ENCODE data around the gene CACNG1.

DNA sequence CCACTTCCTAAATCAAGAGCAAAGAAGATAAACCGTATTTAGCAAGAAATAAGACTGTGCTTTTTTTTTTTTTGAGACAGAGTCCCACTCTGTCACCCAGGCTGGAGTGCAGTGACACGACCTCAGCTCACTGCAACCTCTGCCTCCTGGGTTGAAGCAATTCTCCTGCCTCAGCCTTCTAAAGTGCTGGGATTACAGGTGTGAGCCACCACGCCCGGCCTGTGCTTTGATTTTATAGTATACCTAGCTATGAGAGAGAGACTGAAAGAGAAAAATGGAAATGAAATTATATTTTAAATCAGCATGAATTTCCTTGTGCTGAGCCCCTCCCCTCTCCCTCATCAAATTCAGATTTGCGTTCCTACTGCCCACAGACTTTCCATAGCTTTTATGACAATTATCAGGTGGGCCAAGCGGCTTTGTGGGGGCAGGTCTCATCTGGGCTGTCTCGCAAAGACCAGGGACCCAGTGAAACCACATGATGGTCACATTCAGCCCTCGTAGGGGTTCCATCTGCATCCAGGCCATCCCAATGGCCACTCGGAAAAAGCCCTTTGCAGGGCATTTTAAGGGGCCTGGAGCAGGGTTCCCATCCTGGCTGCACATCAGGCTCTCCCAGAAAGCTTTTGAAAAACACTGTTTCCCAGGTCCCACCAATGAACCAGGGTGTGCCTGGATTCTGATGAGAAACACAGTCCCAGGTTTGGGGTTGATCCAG, 8.5 kb downstream of the CACNG1 start:
- TF ChIP-seq, protein P1, sequence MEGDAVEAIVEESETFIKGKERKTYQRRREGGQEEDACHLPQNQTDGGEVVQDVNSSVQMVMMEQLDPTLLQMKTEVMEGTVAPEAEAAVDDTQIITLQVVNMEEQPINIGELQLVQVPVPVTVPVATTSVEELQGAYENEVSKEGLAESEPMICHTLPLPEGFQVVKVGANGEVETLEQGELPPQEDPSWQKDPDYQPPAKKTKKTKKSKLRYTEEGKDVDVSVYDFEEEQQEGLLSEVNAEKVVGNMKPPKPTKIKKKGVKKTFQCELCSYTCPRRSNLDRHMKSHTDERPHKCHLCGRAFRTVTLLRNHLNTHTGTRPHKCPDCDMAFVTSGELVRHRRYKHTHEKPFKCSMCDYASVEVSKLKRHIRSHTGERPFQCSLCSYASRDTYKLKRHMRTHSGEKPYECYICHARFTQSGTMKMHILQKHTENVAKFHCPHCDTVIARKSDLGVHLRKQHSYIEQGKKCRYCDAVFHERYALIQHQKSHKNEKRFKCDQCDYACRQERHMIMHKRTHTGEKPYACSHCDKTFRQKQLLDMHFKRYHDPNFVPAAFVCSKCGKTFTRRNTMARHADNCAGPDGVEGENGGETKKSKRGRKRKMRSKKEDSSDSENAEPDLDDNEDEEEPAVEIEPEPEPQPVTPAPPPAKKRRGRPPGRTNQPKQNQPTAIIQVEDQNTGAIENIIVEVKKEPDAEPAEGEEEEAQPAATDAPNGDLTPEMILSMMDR (optimal IDR thresholded peaks at IDR 0.05 in 1 of 3, IDR thresholded peaks at IDR 0.05 in 1 of 3, conservative IDR thresholded peaks at IDR 0.05 in 1 of 3; ENCODE audit: extremely low read depth in 1 of 3, insufficient read depth in 2 of 3, low read length in 3 of 3) = no peak
- no peak for TF ChIP-seq EZH2 (IDR thresholded peaks at IDR 0.05; ENCODE audit: low read length)

All from keratinocyte (primary cell).